GM18499 (cell line): Measurements from ENCODE around the gene LSM12.
"Not testable (repeated sequence)": the region's sequence is repeated elsewhere in the genome, so short reads cannot be mapped to it uniquely, and the experiment has no call there.

Experiments used
- ATAC-seq: cut with Tn5 transposase; IDR thresholded peaks from one replicate; pipeline ENCODE4 v1.9.1; 2021; ENCODE audit warnings: moderate number of reproducible peaks; ENCODE audit not compliant: insufficient read depth, unreplicated experiment

LSM12 gene

DNA sequence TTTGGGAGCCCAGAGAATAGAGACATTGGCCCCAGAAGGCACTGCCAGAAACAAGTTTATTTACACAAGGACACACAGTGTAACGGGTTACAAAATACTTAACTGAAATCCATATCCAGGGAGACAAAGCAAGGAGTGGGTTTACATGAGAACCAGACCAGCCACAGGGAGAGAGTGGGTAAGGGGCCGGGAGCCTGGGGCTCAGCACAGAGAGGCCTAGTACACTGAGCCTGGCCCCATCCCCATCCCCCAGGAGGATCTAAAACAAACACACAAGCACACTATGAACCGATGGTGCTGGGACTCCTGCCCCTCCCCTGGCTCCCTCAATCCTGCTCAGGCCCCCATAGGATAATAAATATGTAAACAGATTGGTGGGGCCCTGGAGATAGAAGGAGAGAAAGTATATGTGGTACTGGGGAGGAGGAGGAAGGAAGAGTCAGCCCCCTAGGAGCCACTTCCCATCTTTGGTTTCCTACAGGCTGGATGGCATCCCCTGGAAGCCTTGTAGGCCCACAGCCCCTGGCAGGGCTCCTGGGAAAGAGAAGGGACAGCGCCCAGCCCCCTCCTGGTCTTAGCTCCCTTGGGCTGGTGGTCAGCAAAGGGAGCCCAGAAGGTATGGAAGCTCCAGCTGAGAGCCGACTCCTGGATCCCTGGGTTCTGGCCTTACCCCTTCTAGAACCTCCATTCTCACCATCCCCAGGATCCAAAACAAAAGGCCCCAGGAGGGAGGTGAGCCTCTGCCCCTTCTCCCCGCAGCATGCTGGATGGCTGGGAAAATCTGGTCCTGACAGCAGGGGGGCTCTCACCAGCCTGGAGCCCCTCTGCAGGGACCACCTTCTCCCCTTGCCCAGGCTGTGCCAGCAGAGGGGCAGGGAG is 10.5 kb upstream of the LSM12 start:
- ATAC-seq: no peak

DNA sequence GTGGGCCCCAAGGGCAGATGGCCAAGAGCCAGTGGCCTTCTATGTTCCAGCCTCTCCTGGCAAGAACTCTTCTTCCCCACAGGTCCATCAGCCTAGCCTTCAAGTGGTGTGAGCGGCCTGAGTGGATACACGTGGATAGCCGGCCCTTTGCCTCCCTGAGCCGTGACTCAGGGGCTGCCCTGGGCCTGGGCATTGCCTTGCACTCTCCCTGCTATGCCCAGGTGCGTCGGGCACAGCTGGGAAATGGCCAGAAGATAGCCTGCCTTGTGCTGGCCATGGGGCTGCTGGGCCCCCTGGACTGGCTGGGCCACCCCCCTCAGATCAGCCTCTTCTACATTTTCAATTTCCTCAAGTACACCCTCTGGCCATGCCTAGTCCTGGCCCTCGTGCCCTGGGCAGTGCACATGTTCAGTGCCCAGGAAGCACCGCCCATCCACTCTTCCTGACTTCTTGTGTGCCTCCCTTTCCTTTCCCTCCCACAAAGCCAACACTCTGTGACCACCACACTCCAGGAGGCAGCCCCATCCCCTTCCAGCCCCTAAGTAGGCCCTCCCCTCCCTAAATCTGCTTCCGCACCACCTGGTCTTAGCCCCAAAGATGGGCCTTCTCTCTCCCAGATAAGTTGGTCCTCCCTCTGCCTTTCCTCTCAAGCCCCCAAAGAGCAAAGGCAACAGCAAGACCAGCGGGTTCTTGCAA is 9.3 kb upstream of the LSM12 start:
- no peak for ATAC-seq

DNA sequence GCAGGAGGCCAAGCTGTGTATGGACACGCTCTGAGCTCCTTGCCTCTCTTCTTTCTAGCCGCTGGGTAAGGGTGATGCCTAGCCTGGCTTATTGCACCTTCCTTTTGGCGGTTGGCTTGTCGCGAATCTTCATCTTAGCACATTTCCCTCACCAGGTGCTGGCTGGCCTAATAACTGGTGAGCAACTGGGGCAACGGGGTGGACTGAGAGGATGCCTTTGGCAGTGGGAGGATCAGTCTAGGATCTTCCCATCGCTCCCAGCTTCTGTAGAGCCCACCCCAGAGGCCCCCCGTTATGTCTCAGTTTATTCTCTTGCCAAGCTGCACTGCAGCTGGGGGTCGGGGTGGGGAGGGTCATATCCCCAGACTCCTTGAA is 8.4 kb upstream of the LSM12 start:
- ATAC-seq: no peak

DNA sequence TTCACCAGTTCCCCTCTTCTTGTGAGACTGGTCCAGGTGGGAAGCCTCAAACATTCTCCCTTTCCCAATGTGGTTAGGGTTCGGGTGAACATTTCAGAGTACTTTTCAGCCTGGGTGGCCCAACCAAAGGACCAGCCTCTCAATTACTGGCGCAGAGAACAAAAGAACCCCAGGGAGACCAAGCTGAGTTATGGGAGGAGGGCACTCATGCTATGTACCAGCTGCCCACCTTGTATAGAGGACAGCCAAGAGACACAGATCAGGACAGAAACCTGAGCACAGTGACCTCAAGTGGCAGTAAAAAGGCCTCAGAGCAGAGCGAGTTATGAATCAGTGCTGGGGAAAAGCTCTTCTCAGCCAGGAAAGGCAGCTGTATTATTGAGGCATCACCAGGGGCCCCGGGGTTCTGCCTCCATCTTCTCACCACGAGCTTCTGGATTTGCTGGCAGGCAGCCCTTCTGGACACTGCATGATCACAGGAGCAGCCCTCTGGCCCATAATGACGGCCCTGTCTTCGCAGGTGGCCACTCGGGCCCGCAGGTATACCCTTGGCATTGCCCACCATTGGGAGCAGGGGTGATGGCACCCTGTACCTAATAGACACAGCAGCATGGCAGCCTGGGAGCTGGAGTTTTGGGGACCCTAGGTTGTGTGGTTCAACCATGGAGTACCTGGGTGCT is 7.9 kb upstream of the LSM12 start:
- no peak for ATAC-seq

DNA sequence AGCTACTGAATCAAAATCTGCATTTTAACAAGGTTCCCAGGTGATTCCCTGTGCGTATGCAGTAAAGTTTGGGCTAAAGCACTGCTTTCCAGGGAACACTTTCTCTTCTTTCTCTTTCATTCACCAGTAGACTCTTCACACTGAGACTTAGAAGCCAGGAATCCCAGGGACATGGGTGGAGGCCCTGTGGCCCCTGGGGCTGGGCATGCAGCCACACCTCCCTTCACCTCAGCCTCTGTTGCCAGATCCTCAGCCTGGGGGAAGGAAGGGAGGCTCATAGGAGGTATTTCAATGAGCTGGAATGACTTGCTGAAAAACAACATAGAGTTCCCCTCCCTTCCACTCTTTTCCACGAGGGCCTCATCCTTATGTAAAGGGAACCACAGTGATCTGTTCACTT is 5.3 kb upstream of the LSM12 start:
- ATAC-seq: no peak

DNA sequence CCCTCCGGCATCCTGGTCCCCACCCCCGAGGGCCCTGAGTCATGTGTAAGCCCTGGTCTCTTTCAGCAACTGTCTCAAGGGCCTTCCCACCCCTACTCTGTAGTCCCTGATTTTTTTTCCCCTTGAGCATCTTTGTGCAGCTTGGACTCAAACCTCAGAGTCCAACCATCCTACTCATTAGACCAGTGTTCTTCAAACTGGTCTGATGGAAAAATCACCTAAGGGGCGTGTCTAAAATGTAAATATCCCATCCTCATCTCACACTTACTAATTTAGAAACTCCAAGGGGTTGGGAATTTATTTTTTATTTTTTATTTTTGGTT is 4.7 kb upstream of the LSM12 start:
- no peak for ATAC-seq

DNA sequence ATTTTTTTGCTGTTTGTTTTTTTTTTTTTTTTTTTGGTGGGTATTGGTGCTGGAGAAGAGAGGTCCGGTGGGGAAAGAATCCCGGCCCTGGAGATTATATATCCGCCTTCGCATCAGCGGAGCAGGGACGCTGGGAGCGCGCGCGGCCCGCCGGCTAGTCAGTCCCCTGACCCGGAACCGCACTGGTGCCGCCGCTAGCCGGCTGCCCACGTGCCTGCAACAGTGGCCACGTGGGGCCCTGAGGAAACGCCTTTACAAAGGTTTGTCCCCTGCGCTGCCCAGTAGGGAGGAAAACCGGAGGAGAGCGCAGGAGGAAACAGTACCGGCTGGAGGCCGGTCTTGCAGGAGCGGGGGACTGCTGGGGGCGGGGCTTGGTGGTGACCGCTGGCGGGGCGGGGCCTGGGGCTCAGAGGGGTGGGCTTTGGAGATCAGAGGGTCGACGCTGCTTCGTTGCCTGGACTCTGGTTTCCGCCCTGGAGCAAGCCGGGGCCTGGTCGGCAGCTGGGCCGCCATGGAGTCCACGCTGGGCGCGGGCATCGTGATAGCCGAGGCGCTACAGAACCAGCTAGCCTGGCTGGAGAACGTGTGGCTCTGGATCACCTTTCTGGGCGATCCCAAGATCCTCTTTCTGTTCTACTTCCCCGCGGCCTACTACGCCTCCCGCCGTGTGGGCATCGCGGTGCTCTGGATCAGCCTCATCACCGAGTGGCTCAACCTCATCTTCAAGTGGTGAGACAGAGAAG is 4.2 kb upstream of the LSM12 start, which contains the start of gene G6PC3:
G6PC3 (plus strand) TSS at position 281 of the 743 bp plus-strand sequence; CDS start at position 512, 231 bp downstream.
- no peak for ATAC-seq

DNA sequence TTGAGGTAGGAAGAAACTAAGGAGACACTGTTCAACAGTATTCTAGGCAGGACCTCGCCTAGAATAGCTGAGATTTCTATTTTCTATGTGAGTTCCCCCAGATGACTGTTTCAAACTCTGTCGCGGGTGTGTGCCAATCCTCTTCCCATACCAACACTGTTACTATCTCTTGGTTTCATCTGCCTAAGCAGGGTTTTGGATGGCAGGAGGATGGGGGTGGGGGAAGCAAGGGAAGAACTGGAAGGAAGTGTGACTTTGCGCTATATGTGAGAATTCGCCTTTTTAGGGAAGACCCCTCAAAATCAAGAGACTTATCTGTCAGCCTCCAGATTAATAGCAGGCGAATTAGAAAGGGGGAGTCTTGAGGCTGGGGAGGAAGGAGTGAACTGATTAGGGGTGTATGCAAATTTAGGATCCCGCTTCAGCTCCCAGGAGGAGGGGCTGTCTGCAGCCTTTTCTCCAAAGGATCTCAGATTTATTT is 3.5 kb upstream of the LSM12 start:
- no peak for ATAC-seq

DNA sequence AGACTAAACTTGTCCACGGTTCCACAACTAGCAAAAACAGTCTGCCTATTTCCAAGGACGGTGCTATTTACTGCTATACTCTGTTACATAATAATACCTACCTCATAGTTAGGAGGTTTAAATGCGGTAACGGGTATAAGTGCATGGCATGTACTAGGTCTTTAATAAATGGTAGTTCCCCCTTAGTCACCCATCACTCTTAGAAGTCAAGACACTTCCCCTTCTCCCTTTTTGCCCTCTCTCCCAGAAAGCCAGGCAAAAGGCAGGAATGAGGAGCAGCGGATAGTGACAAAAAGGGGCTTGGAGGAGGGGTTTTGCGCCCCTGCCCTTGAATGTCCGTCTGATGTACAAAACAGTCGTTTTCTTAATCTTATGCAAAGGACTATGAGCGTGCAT is 1.1 kb upstream of the LSM12 start:
- ATAC-seq: no peak

DNA sequence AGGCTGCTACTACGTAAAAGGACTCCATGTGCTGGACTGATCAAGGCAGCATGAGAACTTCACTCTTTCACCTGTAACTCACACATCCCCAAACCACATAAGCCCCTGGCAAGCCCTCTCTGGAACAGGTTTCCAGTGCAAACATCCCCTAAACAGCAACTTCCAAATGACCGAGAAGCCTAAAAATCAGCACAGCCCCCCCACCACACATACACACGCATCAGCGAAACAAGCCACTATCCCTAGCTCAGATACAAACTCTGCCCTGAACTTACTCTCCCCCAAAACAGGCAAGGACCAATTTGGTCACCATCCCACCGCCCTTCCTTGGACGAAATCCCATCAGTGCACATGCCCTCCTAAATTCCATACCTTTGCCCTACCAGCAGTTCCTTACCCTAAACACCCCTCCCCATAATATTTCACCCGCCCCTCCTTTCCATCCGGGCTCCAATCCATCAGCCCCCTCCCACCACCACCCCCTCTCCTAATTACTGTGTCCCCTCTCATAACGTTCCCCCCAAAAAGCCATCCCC is 735 bp downstream of the LSM12 start:
- ATAC-seq: no peak

DNA sequence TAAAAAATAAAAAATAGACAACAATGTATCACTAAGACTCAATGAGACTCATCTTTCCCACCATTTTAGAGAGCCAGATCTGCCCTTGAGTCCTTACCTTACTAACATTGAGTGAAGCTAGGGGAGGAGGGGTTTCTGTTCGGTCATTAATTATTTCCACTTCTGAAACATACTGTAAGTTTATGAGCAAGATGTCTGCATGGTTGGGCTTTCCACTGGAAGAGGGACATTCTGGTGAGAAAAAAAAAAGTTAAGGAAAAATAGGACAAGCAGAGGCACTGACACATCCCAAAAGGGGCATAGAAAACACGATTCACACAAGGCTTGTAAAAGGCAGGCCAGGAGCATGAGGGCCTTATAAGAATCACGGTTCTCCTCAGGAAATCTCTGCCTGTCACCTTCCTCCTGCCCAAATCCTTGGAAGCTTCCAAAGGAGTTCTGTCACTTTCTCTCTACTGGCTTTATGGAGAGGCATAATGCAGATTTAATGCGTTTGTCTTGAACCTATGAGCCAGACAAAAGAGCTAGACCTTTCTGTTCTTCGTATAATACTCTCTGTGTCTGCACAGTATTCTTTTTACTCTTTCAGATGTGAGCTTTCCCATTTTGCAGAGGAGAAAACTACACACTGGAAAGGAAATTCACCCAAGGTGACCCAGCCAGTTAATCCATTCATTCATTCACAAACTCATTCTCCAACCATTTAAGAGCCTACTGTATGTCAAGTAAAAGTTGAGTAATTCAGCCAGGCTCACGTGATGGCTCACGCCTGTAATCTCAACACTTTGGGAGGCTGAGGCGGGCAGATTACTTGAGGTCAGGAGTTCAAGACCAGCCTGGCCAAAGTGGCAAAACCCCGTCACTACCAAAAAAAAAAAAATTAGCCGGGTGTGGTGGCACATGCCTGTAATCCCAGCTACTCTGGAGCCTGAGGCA is 2.5 kb downstream of the LSM12 start:
- no peak for ATAC-seq

DNA sequence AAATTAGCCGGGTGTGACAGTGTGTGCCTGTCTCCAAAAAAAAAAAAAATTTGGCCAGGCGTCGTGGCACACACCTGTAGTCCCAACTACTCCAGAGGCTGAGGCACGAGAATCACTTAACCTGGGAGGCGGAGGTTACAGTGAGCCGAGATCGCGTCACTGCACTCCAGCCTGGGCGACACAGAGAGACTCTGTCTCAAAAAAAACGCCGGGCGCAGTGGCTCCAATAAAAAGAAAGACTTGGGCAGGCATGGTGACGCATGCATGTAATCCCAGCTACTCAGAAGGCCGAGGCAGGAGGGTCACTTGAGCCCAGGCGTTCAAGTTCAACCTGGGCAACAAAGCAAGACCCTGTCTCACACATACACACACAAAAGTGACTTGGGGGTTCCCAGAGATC is 3.6 kb downstream of the LSM12 start:
- ATAC-seq: no peak

DNA sequence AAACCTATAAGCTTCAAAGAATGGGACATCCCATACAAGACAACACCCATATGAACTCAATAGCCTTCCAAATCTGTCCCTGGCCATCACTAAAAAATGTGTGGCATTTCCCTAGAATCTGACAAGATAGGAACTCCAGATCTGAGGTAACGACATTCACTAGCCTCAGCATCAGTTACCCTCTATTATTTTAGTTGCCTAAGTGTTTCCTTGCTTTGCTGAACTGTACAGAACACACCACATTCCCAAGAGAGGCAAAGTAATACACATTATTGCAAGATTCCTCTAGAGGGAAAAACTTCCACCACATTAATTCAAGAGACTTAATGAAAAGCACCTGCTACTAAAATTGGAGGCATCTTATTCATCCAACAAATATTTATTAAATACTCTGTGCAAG is 5.0 kb downstream of the LSM12 start:
- no peak for ATAC-seq

DNA sequence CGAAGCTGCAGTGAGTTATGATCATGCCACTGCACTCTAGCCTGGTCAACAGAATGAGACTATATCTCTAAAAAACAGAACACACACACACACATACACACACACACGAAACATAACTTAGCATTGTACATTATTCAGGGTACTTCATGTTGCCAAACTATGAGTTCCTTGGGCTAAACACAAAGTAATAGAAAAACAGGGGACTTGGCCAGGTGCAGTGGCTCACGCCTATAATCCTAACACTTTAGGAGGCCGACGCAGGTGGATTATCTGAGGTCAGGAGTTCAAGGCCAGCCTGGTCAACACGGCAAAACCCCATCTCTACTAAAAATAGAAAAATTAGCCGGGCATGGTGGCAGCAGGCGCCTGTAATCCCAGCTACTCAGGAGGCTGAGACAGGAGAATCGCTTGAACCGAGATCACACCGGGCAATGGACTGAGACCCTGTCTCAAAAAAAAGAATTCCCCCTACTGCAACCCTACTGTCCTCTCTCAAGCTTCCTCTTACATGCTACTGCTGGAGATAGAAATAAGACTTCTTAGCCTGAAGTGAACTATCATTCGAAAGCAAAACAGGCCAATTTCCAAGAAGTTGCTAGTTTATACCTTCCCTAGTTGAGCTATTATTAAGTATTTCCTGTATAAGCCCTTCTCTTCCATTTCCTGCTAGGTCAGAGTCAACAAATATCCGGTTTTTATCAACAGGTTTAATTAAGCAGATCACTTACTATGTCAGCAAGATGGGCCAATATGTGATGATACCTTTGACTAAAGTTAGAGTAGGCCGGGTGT is 7.2 kb downstream of the LSM12 start:
- ATAC-seq: no peak

DNA sequence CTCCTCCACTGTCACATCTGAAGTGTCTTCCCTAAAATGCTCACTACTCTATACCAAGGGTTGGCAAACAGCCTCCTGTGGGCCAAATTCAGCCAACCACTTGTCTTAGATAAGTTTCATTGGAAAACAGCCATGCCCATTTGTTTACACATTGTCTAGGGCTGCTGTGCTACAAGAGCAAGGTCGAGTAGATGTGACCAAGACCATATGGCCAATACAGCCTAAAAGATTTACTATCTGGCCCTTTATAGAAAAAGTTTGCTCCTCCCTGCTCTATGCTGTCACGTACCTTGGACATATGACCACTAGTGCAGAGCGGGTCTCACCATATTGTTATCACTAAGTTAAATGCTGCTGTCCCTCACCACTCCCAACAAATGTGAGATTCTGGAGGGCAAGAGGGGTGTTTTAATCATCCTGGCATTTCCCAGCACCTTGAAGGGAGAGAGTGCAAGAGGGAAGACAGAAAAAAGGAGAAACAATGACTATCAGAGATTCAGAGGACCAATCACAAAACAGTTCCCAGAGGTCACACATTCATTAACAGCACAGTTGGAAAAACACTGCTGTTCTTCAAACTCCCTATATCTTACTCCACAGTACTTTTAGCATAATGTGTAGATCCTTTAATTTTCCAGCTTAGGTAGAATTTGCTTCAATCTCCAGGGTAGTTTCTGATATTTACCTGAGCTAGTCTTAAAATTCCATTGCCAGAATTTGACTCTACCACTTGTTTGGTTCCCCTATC is 13.2 kb downstream of the LSM12 start:
- ATAC-seq: no peak

DNA sequence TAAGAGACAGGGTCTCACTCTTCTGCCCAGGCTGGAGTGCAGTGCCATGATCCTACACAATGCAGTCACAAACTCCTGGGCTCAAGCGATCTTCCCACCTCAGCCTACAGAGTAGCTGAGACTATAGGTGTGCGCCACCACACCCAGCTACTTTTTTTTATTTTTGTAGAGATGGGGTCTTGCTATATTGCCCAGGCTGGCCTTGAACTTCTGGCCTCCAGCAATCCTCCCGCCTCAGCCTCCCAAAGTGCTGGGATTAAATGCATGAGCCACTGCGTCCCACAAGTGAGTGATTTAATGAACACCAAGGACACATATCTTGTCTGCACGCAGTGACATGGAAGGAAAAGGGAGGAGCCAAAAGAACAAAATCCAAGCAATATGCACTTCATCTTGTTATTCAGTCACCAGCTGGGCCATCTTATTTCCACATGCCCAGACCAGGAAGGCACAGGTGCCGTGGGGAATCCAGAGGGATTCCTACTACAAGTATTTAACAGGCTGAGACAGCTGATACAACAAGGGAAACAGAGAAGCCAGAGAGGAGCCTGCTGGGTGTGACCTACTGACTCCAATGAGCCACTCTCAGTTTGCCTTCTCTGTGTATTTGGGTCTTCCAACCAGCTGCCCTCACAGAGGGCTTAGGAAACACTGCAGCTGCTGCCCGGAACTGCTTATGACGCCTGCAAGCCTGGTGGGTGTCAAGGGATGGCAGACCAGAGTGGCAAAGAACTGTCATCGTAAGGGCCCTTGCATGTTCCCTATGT is 17.0 kb downstream of the LSM12 start:
- no peak for ATAC-seq

DNA sequence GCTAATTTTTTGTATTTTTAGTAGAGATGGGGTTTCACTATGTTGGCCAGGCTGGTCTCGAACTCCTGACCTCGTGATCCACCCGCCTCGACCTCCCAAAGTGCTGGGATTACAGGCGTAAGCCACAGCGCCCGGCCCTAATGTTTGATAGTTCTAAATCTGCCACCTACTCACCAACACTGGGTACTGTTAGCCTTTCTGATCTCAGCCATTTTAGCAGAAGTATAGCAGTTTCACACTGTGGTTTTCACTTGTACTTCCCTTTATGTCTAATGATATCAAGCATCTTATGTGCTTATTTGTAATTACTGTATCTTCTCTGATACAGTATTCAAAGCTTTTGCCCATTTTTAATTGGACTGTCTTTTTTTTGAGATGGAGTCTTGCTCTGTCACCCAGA is 19.6 kb downstream of the LSM12 start:
- ATAC-seq: not testable (repeated sequence)
